NCI-H748 treated with DMSO at 0.1 percent for 48 hours (cell line): ENCODE measurements around the gene TPP2.

Experiments used
- DNase-seq: peaks from one replicate; lab custom pipeline; 2025; lab: John Stamatoyannopoulos, UW

TPP2 gene

GRCh38 chr13:102596147-102597028, at the start of gene TPP2:
Gene TPP2, plus strand, starts transcription at chr13:102596986. Its CDS starts 53 bp downstream, at chr13:102597039.
- peak; percentile 86 for DNase-seq

DNA sequence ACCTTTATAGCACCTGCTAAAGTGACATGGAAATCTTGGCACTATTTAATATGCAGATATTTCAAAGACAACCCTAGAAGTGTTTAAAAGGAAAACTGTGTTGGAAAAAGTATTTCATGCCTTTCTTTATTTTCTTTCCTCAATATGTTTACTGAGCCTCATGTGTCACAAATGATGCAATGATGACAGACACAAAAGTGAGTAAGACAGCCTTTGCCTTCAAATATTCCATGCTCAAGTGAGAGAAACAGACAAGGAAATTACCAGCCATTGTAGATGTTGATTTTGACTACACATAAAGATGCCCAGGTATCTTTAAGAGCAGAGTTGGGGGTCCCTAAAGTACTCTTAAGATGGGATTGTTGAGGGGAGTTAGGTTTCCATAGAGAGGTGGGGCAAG, 48.0 kb upstream of the TPP2 start:
- DNase-seq = no peak

DNA sequence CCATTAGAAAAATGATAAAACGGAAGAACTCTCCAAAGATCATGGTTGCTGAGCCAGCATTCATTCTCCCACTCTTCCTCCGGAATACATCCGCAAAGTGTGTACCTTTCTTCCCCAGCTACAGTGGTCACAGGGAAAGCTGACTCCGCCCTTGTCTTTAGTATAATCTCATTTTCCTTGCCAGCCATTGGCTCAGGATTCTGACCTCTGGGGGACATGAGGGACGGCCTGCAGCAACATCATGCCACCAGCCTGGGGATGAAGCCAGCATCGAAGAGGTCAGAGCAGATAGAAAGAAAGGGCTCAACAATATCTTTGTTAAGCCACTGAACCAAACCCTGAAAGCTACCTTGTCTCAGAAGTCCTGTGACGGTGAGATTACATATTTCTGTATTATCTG, 46.3 kb upstream of the TPP2 start:
- DNase-seq = no peak

- peak; percentile 80 for DNase-seq
Observed at GRCh38 chr13:102555914-102556553, 40.8 kb upstream of the TPP2 start.

- DNase-seq = no peak
Observed at GRCh38 chr13:102556806-102557205, 40.0 kb upstream of the TPP2 start.

DNA sequence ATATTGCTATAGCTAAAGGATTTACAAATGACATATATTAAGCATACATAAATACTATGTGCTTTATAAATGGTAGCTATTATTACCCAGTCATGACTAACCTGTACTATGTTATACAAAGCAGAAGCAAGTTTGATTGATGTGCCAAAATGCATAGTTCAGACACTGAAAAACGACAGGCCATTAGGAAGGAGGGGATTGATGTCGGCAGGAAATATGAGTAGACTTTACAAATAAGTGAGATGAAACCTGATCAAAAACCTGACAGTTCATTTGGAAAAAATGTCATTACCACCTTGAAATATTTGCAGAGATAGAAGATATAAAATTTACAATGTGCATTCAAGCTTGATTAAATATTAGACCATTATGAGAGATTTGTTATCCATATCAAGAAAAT, 38.8 kb upstream of the TPP2 start:
- no peak for DNase-seq

- no peak for DNase-seq
Observed at GRCh38 chr13:102561933-102562332, 34.9 kb upstream of the TPP2 start.

DNA sequence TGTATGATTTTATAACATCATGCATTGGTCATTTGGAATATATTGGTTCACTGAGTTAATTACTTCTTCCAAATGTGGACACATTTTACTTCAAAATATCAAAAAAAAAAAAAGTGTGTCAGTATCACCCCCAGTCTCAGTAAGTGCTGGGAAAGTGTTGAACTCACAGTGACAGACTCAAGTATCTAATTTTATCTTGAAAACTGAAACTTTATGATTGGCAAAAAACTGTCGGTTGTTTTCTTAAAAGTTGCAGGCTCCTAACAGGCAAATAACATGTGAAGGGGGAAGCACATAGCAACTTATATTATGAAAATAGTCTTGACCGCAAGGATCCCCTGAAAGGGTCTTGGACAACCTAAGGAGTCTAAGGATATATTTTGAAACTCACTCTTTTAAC, 33.5 kb upstream of the TPP2 start:
- no peak for DNase-seq

- DNase-seq = no peak
Observed at GRCh38 chr13:102564564-102564963, 32.2 kb upstream of the TPP2 start.

GRCh38 chr13:102566513-102566912, 30.3 kb upstream of the TPP2 start:
- DNase-seq = no peak

- DNase-seq = no peak
Observed at GRCh38 chr13:102567857-102568256, 28.9 kb upstream of the TPP2 start.

- no peak for DNase-seq
Observed at GRCh38 chr13:102569488-102569887, 27.3 kb upstream of the TPP2 start.

DNA sequence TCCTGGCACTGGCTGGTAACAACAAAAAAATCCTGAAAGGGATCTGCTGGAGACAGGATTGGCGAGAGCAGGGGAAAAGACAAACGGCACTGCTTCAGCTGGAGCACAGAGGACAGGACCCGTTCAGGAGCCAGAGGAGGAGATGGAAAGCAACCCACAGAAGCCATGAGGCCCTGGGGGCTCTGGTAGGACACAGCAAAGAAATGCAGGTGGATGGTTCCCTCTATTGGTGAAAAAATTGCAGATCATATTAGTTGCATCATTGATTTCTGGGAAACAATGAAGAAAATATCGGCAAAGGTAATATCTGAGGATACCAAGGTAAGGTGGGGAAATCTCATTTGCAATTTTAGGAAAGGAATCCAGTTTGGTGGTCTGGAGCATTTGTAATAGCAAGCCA, 25.7 kb upstream of the TPP2 start:
- peak; percentile 3 for DNase-seq

GRCh38 chr13:102572323-102572722, 24.5 kb upstream of the TPP2 start:
- DNase-seq = no peak

DNA sequence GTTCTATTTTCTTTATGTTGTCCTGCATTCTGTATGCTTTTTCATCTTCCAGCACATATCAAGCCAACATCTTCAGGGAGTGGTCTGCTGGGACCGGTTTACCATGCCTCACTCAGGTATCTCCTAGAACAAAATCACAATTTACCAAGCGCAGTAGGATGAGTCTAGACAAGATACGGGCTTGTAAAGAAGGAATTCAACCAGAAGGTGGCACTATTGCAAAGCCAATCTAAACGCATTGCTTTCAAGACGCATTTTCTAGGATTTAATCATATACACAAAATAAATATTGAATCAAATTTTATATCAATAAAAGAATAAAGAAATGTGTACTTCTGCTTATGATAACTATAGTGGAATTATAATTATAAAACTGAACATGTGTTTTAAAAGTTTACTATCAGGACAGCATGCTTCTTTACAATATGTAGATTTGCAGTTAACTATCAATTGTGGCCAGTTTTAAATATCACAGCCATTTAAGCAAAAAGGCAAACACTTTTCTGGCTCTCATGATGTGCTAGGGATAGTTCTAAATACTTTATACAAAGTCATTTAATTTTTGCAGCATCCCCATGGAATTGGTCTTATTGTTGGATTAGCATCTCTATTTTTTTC, 16.1 kb upstream of the TPP2 start:
- peak; percentile 69 for DNase-seq

- DNase-seq = no peak
Observed at GRCh38 chr13:102582256-102582655, 14.5 kb upstream of the TPP2 start.

- no peak for DNase-seq
Observed at GRCh38 chr13:102584434-102584833, 12.4 kb upstream of the TPP2 start.

DNA sequence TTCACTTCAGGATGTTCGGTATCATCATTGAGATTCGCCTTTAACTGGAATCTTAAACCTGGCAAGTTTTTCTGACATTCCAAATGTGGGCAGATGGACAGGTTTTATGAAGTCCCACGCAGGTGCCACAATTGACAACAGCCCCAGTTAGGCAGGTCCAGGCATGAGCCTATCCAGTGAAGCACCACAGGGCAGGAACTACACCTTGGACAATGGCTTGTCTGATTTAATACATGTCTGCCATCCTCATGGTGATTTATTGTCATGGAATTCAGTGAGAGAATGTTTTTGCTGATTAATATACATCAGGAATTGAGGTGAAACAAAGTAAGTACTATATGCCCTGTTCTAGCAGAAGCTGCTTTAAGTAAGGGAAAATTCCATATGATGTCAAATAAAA, 10.2 kb upstream of the TPP2 start:
- no peak for DNase-seq

DNA sequence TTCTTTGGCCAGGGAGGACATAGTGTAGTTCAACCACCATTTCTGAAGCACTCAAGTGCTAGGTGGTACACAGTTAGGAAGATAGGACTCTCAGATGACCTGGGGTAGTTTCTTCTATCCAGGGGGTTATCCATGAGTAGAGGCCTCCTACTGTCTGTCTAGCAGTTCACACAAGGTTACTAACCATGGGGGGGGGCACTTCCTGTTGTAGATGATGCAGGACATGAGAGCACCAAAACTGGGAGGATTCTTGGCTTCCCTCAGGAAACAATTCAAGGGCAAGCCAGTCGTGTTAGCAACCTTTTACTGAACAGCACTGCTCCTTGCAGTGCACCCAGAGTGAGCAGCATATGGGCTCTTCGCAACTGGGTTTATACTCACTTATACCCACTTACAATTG, 8.9 kb upstream of the TPP2 start:
- DNase-seq = no peak

DNA sequence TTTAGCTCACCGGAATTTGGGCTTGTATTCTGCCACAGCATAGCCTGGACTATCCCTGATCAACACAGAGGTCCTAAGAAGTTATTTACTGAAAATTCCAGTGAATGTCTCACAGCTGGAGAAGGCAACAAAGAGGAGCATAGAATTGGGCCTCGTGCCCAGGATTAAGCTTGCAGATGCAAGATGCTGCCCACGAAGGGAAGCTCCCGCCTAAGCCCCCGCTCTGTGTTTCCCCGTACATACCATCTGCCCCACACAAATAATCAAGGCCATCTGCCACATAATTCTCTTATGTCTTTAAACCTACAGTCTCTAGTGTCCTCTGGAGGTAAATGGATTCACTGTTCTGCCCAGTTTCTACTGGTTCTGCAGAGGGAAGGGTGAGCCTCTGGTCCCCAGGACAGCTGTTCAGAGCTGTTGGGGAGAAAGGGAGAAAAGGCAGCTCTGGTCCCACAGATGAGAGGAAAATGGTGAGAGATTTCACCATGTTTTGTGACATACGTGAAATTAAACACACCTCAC, 7.4 kb upstream of the TPP2 start:
- DNase-seq = no peak

GRCh38 chr13:102591988-102592781, 4.6 kb upstream of the TPP2 start:
- peak; percentile 76 for DNase-seq

DNA sequence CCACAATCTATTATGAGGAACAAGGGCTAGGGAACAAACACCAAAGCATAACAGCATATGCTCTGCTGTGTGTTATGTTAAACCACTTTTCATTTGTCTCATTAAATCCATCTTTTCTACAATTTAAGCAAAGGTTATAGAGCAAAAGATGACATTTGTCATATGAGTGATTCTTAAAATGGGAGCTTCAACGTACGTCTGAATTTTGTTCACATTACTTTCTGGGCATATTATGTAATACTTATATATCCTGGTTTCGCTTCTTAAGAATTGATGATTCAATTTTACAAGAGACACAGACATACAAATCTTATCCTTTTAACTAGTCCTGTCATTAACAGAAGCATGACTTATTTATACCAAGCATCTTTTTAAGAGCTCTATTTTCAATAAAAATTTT, 3.3 kb upstream of the TPP2 start:
- DNase-seq = no peak
